Measurements from ENCODE around the gene TRMT11. TPM values are rescaled to one million over a fixed set of nuclear protein-coding genes. Genes with fewer than 3 reads are reported as not detected.

Gene TRMT11
- total and polyA plus RNA-seq, 9 of the 15 experiments (the other 6 are each of a cell fraction or from before 2014, with no cell fraction given) = 38.8 to 88.0 (median 59.8) TPM

DNA sequence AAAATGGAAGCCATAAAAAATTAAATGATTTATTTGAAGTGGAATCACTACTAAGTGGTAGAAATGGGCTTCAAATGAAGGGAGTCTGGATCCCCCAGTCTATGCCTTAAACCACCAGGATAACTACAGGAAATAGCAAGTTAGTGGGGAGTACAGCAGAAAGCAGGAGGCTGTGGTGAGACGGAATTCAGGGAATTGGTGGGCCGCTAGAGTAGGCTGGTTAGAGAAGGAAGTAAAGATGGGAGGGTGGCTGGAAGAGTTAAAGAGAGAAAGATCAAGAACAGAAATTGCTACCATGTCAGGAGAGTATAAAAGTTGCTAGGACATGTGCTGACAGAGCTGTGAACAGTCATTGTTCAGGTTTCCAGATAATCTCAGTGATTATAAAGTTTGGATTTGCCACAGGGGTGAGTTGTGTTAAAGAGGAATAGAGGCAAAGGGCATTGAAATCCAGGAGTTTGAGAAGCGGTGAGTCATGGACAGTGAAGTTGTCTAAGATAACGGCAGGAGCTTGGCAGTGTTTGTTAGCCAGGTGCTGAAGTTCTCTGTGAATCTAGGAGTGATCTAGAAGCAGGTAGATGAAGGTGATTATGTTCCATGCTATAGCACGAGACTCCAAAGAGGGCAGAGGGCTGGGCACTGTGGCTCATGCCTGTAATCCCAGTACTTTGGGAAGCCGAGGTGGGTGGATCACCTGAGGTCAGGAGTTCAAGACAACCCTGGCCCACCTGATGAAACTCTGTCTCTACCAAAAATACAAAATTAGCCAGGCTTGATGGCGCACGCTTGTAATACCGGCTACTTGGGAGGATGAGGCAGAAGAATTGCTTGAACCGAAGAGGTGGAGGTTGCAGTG lies 43.4 kb upstream of the TRMT11 start (continued):
- TF ChIP-seq, protein P1, sequence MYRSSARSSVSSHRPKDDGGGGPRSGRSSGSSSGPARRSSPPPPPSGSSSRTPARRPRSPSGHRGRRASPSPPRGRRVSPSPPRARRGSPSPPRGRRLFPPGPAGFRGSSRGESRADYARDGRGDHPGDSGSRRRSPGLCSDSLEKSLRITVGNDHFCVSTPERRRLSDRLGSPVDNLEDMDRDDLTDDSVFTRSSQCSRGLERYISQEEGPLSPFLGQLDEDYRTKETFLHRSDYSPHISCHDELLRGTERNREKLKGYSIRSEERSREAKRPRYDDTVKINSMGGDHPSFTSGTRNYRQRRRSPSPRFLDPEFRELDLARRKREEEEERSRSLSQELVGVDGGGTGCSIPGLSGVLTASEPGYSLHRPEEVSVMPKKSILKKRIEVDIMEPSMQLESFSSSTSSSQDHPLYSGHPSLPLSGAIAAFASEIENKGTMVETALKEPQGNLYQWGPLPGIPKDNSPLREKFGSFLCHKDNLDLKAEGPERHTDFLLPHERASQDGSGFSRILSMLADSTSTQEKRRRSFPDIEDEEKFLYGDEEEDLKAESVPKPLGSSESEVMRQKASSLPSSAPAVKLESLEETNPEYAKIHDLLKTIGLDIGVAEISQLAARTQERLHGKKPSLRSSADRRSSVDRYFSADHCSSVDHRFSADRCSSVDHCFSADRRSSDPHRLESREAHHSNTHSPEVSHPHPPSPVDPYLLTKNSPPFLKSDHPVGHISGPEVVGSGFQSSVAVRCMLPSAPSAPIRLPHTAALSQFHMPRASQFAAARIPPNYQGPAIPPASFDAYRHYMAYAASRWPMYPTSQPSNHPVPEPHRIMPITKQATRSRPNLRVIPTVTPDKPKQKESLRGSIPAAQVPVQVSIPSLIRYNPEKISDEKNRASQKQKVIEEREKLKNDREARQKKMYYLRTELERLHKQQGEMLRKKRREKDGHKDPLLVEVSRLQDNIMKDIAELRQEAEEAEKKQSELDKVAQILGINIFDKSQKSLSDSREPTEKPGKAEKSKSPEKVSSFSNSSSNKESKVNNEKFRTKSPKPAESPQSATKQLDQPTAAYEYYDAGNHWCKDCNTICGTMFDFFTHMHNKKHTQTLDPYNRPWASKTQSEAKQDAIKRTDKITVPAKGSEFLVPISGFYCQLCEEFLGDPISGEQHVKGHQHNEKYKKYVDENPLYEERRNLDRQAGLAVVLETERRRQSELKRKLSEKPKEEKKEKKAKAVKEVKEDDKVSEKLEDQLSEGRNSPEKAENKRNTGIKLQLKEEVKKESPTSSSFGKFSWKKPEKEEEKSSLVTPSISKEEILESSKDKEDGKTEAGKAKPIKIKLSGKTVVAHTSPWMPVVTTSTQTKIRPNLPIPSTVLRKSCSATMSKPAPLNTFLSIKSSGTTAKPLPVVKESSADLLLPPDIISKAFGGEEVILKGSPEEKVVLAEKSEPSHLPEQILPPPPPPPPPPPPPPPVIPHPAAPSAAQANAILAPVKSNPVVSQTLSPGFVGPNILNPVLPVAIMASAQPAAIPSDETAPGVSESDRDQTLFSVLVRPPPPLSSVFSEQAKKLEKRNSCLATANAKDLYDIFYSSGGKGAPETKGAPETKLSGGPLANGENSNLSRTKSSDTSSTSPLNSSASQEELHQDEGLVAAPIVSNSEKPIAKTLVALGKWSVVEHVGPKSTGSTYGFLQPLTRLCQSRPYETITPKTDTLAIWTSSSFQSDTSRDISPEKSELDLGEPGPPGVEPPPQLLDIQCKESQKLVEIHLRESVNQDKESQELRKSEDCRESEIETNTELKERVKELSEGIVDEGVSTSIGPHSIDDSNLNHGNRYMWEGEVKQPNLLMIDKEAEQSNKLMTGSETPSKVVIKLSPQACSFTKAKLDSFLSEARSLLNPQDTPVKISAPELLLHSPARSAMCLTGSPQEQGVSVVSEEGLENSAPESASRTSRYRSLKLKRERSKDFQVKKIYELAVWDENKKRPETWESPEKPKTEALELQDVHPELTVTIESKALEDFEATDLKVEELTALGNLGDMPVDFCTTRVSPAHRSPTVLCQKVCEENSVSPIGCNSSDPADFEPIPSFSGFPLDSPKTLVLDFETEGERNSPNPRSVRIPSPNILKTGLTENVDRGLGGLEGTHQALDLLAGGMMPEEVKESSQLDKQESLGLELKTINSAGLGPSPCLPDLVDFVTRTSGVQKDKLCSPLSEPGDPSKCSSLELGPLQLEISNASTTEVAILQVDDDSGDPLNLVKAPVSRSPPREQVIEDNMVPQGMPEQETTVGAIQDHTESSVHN (IDR thresholded peaks at IDR 0.05; ENCODE audit: borderline replicate concordance in 1 of 2, low read depth in 1 of 2) = no peak
- TF ChIP-seq, protein P2, sequence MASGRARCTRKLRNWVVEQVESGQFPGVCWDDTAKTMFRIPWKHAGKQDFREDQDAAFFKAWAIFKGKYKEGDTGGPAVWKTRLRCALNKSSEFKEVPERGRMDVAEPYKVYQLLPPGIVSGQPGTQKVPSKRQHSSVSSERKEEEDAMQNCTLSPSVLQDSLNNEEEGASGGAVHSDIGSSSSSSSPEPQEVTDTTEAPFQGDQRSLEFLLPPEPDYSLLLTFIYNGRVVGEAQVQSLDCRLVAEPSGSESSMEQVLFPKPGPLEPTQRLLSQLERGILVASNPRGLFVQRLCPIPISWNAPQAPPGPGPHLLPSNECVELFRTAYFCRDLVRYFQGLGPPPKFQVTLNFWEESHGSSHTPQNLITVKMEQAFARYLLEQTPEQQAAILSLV (tag; IDR thresholded peaks at IDR 0.05) = no peak
- TF ChIP-seq, protein P3, sequence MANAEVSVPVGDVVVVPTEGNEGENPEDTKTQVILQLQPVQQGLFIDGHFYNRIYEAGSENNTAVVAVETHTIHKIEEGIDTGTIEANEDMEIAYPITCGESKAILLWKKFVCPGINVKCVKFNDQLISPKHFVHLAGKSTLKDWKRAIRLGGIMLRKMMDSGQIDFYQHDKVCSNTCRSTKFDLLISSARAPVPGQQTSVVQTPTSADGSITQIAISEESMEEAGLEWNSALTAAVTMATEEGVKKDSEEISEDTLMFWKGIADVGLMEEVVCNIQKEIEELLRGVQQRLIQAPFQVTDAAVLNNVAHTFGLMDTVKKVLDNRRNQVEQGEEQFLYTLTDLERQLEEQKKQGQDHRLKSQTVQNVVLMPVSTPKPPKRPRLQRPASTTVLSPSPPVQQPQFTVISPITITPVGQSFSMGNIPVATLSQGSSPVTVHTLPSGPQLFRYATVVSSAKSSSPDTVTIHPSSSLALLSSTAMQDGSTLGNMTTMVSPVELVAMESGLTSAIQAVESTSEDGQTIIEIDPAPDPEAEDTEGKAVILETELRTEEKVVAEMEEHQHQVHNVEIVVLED (CRISPR knock-in tag; IDR thresholded peaks at IDR 0.05) = no peak
- TF ChIP-seq ZBTB7A (IDR thresholded peaks at IDR 0.05; ENCODE audit: borderline replicate concordance, control insufficient read depth, low read depth, low read length) (no peak), PTBP1 (IDR thresholded peaks at IDR 0.05; ENCODE audit: low read depth, low read length) (no peak), TBL1XR1 (IDR thresholded peaks at IDR 0.05; ENCODE audit: low read length in 2 of 2) (no peak), WHSC1 (IDR thresholded peaks at IDR 0.05; ENCODE audit: low read length) (no peak), ATF3 (IDR thresholded peaks at IDR 0.05) (peak; percentile 78), ATF3 (CRISPR knock-in tag; conservative IDR thresholded peaks at IDR 0.05) (no peak), HNRNPUL1 (IDR thresholded peaks at IDR 0.05; ENCODE audit: low read length) (no peak), RBM15 (IDR thresholded peaks at IDR 0.05; ENCODE audit: insufficient read depth, low read length) (no peak)
- TF ChIP-seq, protein P4, sequence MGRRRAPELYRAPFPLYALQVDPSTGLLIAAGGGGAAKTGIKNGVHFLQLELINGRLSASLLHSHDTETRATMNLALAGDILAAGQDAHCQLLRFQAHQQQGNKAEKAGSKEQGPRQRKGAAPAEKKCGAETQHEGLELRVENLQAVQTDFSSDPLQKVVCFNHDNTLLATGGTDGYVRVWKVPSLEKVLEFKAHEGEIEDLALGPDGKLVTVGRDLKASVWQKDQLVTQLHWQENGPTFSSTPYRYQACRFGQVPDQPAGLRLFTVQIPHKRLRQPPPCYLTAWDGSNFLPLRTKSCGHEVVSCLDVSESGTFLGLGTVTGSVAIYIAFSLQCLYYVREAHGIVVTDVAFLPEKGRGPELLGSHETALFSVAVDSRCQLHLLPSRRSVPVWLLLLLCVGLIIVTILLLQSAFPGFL (CRISPR knock-in tag; IDR thresholded peaks at IDR 0.05) = no peak
- TF ChIP-seq, protein P5, sequence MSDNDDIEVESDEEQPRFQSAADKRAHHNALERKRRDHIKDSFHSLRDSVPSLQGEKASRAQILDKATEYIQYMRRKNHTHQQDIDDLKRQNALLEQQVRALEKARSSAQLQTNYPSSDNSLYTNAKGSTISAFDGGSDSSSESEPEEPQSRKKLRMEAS (CRISPR knock-in tag; IDR thresholded peaks at IDR 0.05) = no peak

Measured in K562 (cell line).